A549 (cell line): ENCODE data around the gene HDAC2. TPM values are rescaled to one million over a fixed set of nuclear protein-coding genes. Genes with fewer than 3 reads are reported as not detected.
"Not testable (repeated sequence)": the region's sequence is repeated elsewhere in the genome, so short reads cannot be mapped to it uniquely, and the experiment has no call there.

Experiments
- ATAC-seq, 2 experiments: fragments of 200-7000 bp in 1 of 2; fragments of >200 bp in 1 of 2; cut with Nextera tagmentation in 1 of 2; cut with Tn5 transposase in 1 of 2; 3 replicates each; pipeline versions ENCODE4 v1.8.0 to v1.9.1; 2018 to 2020; ENCODE audit warnings: mild to moderate bottlenecking in 1 of 2, moderate library complexity in 1 of 2
- CTCF ChIA-PET: fragments of 300-600 bp; sonication (Branson Sonifier 250); formaldehyde crosslinking; extraction: SDS; loops from one replicate; lab custom pipeline; 2021; ENCODE audit warnings: antibody characterized with exemption, inconsistent platforms; lab: Yijun Ruan, JAX
- POLR2A ChIA-PET: fragments of 350-600 bp; formaldehyde crosslinking; extraction: SDS; loops from one replicate; lab custom pipeline; 2021; ENCODE audit warnings: antibody characterized with exemption, inconsistent platforms; lab: Yijun Ruan, JAX
- DNase-seq, 2 experiments: peaks; one replicate each; pipeline versions ENCODE4 v3.0.0 to v3.0.0-alpha.2; 2011 to 2016; ENCODE audit warnings: low read depth in 1 of 2, low spot score in 1 of 2
- FAIRE-seq: peaks from 2 replicates; lab custom pipeline; 2011; peaks lifted over from hg19 to GRCh38; lab: Jason Lieb, UNC
- H3K27ac ChIP-seq, 2 experiments: fragments of >200 bp; sonication (Bioruptor Twin); formaldehyde crosslinking; 3 replicates each; pipeline ENCODE4 v1.5.1; 2016 to 2017
- H3K4me1 ChIP-seq: fragments of >200 bp; sonication (Bioruptor Twin); formaldehyde crosslinking; 3 replicates; pipeline ENCODE4 v1.6.1; 2016
- H3K4me2 ChIP-seq: fragments of >200 bp; sonication (Bioruptor Twin); formaldehyde crosslinking; 3 replicates; pipeline ENCODE4 v1.6.1; 2016
- H3K4me3 ChIP-seq: fragments of >200 bp; sonication (Bioruptor Twin); formaldehyde crosslinking; 3 replicates; pipeline ENCODE4 v1.5.1; 2016
- H3K9me3 ChIP-seq: fragments of >200 bp; sonication (Bioruptor Twin); formaldehyde crosslinking; 3 replicates; pipeline ENCODE4 v1.6.1; 2016
- BHLHE40 ChIP-seq: IDR thresholded peaks from 2 replicates; pipeline ENCODE4 v1.6.1; 2012; ENCODE audit warnings: low read depth, low read length, inconsistent platforms
- CBX8 ChIP-seq: fragments of 200-600 bp; sonication (generic); IDR thresholded peaks from 2 replicates; pipeline ENCODE4 v1.6.1; 2016
- CEBPB ChIP-seq, 2 experiments: fragments of >200 bp in 1 of 2; sonication (Bioruptor Twin) in 1 of 2; formaldehyde crosslinking in 1 of 2; IDR thresholded peaks; 2 replicates each; pipeline ENCODE4 v1.6.1; 2012 to 2016
- EHF ChIP-seq: fragments of 250-450 bp; sonication (Bioruptor Pico); IDR thresholded peaks from 2 replicates; pipeline ENCODE4 v1.5.0; 2020; ENCODE audit warnings: mild to moderate bottlenecking
- FOSL2 ChIP-seq, 2 experiments: fragments of 450-650 bp in 1 of 2; fragments of >200 bp in 1 of 2; sonication (Bioruptor Twin) in 1 of 2; formaldehyde crosslinking; IDR thresholded peaks; 2 replicates each; pipeline versions ENCODE4 v1.5.0 to v1.6.1; 2016 to 2020; ENCODE audit warnings: mild to moderate bottlenecking in 1 of 2, moderate library complexity in 1 of 2
- HDAC2 ChIP-seq: fragments of 200-600 bp; sonication (generic); IDR thresholded peaks from 2 replicates; pipeline ENCODE4 v1.6.1; 2016
- HOXB5 ChIP-seq: fragments of 250-450 bp; sonication (Bioruptor Pico); IDR thresholded peaks from 2 replicates; pipeline ENCODE4 v1.5.0; 2020; ENCODE audit warnings: mild to moderate bottlenecking, moderate library complexity
- NR3C1 ChIP-seq: fragments of >200 bp; sonication (Bioruptor Twin); formaldehyde crosslinking; IDR thresholded peaks from 3 replicates; pipeline ENCODE4 v1.6.1; 2017
- PHF8 ChIP-seq: fragments of 200-600 bp; sonication (generic); IDR thresholded peaks from 2 replicates; pipeline ENCODE4 v1.6.1; 2016; ENCODE audit warnings: low read depth, mild to moderate bottlenecking, antibody characterized with exemption, moderate library complexity, borderline replicate concordance
- RAD21 ChIP-seq, 2 experiments: fragments of >200 bp in 1 of 2; sonication (Bioruptor Twin) in 1 of 2; formaldehyde crosslinking in 1 of 2; IDR thresholded peaks in 1 of 2; conservative IDR thresholded peaks in 1 of 2; 2 replicates in 1 of 2; 3 replicates in 1 of 2; pipeline ENCODE4 v1.6.1; 2012 to 2018; ENCODE audit warnings: inconsistent platforms in 1 of 2
- RCOR1 ChIP-seq: fragments of 150-350 bp; IDR thresholded peaks from 2 replicates; pipeline ENCODE4 v1.6.1; 2014; ENCODE audit warnings: antibody characterized with exemption, low read length, low read depth
- SMC3 ChIP-seq: fragments of >200 bp; sonication (Bioruptor Twin); formaldehyde crosslinking; IDR thresholded peaks from 3 replicates; pipeline ENCODE4 v1.6.1; 2018; ENCODE audit warnings: inconsistent platforms
- SREBF2 ChIP-seq: fragments of 450-650 bp; IDR thresholded peaks from 2 replicates; pipeline ENCODE4 v1.6.1; 2014; ENCODE audit warnings: mild to moderate bottlenecking, moderate library complexity
- TFCP2L1 ChIP-seq: fragments of 250-450 bp; sonication (Bioruptor Pico); IDR thresholded peaks from 2 replicates; pipeline ENCODE4 v1.5.0; 2021; ENCODE audit warnings: mild to moderate bottlenecking
- TP53 ChIP-seq: fragments of 250-450 bp; sonication (Bioruptor Pico); IDR thresholded peaks from 2 replicates; pipeline ENCODE4 v1.5.0; 2021; ENCODE audit warnings: mild to moderate bottlenecking, moderate library complexity
- ZC3H11A ChIP-seq: fragments of 450-650 bp; IDR thresholded peaks from 2 replicates; pipeline ENCODE4 v1.6.1; 2014; ENCODE audit warnings: antibody characterized with exemption, mild to moderate bottlenecking
- ZFP36 ChIP-seq: fragments of 450-650 bp; IDR thresholded peaks from 2 replicates; pipeline ENCODE4 v1.6.1; 2014; ENCODE audit warnings: borderline replicate concordance; ENCODE audit not compliant: partially characterized antibody
- ZSCAN20 ChIP-seq: fragments of 250-450 bp; sonication (Bioruptor Pico); IDR thresholded peaks from 2 replicates; pipeline ENCODE4 v1.8.0; 2022; ENCODE audit warnings: mild to moderate bottlenecking, moderate library complexity
- WGBS: methylation state at CpG from one replicate; pipeline ENCODE4 v1.1.6; 2017; ENCODE audit errors: missing lambda C conversion rate; 5-methylcytosine and 5-hydroxymethylcytosine counted together
- polyA plus RNA-seq, 4 experiments: library from polyadenylated mRNA; depleted of rRNA in 3 of 4; stranded (reverse); fragments of >200 nt; fragmentation: RNase III in 1 of 4; extraction: RNeasy Plus Mini Kit Qiagen cat#74134 plus additional on column Dnase treatment in 1 of 4; gene quantifications; 2 replicates in 3 of 4; 3 replicates in 1 of 4; pipeline ENCODE4 v1.2.3, GENCODE V29; 2011 to 2017
- TF ChIP-seq, protein P1 (sequence below): fragments of 250-450 bp; sonication (Bioruptor Pico); IDR thresholded peaks from 2 replicates; pipeline ENCODE4 v1.5.0; 2020; ENCODE audit warnings: low read depth, mild to moderate bottlenecking, moderate library complexity
- TF ChIP-seq, protein P2 (sequence below): fragments of 250-450 bp; sonication (Bioruptor Pico); IDR thresholded peaks from 2 replicates; pipeline ENCODE4 v1.5.0; 2021; ENCODE audit warnings: mild to moderate bottlenecking, moderate library complexity, borderline replicate concordance
- TF ChIP-seq, protein P3 (sequence below): IDR thresholded peaks from 2 replicates; pipeline ENCODE4 v1.6.1; 2012; ENCODE audit warnings: low read depth, borderline replicate concordance
- TF ChIP-seq, protein P4 (sequence below): fragments of >200 bp; sonication (Bioruptor Twin); formaldehyde crosslinking; IDR thresholded peaks from 3 replicates; pipeline ENCODE4 v1.5.1; 2016

Gene HDAC2
- polyA plus RNA-seq, 2 of the 4 experiments (the other 2 are of a cell fraction), result 103 to 183 TPM

DNA sequence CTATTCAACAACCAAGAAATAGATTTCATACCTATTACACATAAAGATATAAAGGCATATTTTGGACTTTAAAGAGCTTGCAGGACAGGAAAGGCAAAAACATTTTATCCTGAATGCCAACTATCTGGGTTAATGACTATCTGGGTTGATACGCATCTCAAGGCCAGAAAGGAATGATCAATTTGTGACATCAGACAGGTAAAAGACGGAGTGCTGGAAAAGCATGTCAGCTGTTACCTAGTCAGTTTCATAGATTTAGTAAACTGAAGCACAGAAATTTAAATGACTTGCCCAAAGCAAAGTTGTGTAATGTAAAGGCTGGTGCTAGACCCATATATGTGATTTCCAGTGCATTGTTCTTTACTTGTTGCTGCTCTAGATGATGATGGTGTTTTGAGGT, 36.8 kb downstream of the HDAC2 start (continued):
- TF ChIP-seq, protein P1, sequence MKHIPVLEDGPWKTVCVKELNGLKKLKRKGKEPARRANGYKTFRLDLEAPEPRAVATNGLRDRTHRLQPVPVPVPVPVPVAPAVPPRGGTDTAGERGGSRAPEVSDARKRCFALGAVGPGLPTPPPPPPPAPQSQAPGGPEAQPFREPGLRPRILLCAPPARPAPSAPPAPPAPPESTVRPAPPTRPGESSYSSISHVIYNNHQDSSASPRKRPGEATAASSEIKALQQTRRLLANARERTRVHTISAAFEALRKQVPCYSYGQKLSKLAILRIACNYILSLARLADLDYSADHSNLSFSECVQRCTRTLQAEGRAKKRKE (CRISPR knock-in tag), result no peak
- TF ChIP-seq HOXB5 (CRISPR knock-in tag), result no peak
- TF ChIP-seq SREBF2, result no peak
- TF ChIP-seq TP53, result no peak
- no peak for TF ChIP-seq FOSL2 (IDR thresholded peaks at IDR 0.05)
- no peak for TF ChIP-seq FOSL2 (CRISPR knock-in tag; IDR thresholded peaks at IDR 0.05)
- TF ChIP-seq EHF (CRISPR knock-in tag), result no peak
- TF ChIP-seq RCOR1, result no peak
- TF ChIP-seq CBX8, result no peak
- TF ChIP-seq CEBPB (IDR thresholded peaks at IDR 0.05), result no peak

DNA sequence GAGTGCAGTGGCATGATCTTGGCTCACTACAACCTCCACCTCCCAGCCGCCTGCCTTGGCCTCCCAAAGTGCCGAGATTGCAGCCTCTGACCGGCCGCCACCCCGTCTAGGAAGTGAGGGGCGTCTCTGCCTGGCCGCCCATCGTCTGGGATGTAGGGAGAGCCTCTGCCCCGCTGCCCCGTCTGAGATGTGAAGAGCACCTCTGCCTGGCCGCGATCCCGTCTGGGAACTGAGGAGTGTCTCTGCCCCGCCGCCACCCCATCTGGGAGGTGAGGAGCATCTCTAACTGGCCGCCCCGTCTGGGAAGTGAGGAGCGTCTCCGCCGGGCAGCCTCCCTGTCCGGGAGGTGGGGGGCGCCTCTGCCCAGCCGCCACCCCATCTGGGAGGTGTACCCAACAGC, 39.0 kb downstream of the HDAC2 start:
- H3K27ac ChIP-seq, H3K9me3 ChIP-seq, CTCF ChIA-PET, ATAC-seq, H3K4me2 ChIP-seq, POLR2A ChIA-PET, H3K4me1 ChIP-seq, H3K4me3 ChIP-seq, FAIRE-seq, DNase-seq: not testable (repeated sequence)
- WGBS, result 80% methylated on average over 2 of the region's 23 CpGs

DNA sequence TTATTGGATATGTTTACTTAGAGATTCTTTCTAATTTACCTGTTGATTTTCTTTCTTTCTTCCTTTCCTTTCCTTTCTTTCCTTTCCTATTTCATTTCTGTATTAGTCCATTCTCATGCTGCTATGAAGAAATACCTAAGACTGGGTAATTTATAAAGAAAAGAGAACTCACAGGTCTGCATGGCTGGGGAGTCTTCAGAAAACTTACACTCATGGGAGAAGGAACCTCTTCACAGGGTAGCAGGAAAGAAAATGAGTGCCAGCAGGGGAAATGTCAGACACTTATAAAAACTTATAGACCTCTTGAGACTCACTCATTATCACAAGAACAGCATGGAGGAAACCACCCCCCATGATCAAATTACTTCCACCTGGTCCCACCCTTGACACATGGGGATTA, 40.8 kb downstream of the HDAC2 start:
- H3K4me2 ChIP-seq, result no peak overlapping the region
- H3K4me3 ChIP-seq, result no peak overlapping the region
- POLR2A ChIA-PET, result no interaction called here
- no peak for DNase-seq
- TF ChIP-seq HDAC2 (no peak), NR3C1 (no peak), BHLHE40 (no peak)
- TF ChIP-seq, all 56 proteins: peak for 0
- no peaks in the 10 kb centered on the region; the same call in 2 of the 3 replicates for H3K9me3 ChIP-seq
- no peaks in the 10 kb centered on the region for H3K4me1 ChIP-seq
- ATAC-seq (no peak), FAIRE-seq (no peak)
- H3K27ac ChIP-seq, result no peak overlapping the region
- CTCF ChIA-PET, result no interaction called here

DNA sequence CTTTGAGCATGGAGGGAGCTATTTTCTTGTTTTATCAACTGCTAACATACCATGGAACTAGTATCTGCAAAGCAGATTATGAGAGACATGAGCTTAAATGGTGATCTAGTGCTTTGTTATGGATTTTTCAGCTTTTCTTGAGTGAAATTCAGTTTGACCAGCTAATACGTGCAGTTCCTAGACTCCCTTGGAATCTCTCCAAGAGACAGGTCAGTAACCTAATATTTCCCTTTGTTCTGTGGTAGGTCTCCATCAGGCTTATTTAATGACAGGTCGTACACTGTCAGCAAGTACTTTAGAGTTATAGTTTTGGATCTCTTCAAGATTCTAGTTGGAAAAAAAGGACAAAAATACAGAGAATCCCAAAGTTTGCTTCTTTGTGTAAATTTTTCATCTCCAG, 43.9 kb downstream of the HDAC2 start:
- FAIRE-seq (no peak), ATAC-seq (no peak), DNase-seq (no peak)
- CTCF ChIA-PET, result interaction anchor here (1.0 kb wide), 1 partner anchor 10 kb away, joined by 4 read pairs; no protein-coding TSS in a partner anchor
- Histone ChIP-seq H3K9me3 (no peaks in the 10 kb centered on the region; the same call in 2 of the 3 replicates), H3K4me3 (no peak overlapping the region), H3K4me1 (no peaks in the 10 kb centered on the region), H3K4me2 (no peak overlapping the region), H3K27ac (no peak overlapping the region)
- no peak for TF ChIP-seq NR3C1
- TF ChIP-seq, protein P2, sequence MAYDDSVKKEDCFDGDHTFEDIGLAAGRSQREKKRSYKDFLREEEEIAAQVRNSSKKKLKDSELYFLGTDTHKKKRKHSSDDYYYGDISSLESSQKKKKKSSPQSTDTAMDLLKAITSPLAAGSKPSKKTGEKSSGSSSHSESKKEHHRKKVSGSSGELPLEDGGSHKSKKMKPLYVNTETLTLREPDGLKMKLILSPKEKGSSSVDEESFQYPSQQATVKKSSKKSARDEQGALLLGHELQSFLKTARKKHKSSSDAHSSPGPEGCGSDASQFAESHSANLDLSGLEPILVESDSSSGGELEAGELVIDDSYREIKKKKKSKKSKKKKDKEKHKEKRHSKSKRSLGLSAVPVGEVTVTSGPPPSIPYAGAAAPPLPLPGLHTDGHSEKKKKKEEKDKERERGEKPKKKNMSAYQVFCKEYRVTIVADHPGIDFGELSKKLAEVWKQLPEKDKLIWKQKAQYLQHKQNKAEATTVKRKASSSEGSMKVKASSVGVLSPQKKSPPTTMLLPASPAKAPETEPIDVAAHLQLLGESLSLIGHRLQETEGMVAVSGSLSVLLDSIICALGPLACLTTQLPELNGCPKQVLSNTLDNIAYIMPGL (CRISPR knock-in tag), result no peak
- TF ChIP-seq PHF8, result no peak
- TF ChIP-seq ZC3H11A, result no peak
- no peak for TF ChIP-seq TP53
- 64% methylated on average over 2 of the region's 2 CpGs for WGBS
- POLR2A ChIA-PET, result no interaction called here

DNA sequence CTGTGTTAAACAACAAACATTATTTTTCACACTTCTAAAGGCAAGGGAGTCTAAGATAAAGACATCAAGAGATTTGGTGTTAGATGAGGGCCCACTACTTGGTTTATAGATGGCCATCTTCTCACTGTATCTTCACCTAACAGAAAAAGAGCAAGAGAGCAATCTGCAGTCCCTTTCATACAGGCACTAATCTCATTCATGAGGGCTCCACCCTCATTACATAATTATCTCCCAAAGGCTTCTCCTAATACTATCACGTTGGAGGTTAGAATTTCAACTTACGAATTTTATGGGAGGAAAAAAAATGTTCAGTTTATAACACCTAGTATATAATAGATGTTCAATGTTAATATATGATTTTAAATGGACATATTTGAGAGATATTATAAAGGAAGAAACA, 45.6 kb downstream of the HDAC2 start:
- no peak for TF ChIP-seq SMC3
- TF ChIP-seq TP53, result no peak
- no peak for TF ChIP-seq RAD21 (conservative IDR thresholded peaks at IDR 0.05 in 1 of 2, IDR thresholded peaks at IDR 0.05 in 1 of 2)
- no peak for TF ChIP-seq ZSCAN20 (CRISPR knock-in tag)
- TF ChIP-seq, protein P3, sequence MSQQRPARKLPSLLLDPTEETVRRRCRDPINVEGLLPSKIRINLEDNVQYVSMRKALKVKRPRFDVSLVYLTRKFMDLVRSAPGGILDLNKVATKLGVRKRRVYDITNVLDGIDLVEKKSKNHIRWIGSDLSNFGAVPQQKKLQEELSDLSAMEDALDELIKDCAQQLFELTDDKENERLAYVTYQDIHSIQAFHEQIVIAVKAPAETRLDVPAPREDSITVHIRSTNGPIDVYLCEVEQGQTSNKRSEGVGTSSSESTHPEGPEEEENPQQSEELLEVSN, result no peak
- TF ChIP-seq, protein P1 (CRISPR knock-in tag), result no peak
- no peak for TF ChIP-seq TFCP2L1 (CRISPR knock-in tag)
- TF ChIP-seq ZFP36, result no peak
- TF ChIP-seq, protein P4, sequence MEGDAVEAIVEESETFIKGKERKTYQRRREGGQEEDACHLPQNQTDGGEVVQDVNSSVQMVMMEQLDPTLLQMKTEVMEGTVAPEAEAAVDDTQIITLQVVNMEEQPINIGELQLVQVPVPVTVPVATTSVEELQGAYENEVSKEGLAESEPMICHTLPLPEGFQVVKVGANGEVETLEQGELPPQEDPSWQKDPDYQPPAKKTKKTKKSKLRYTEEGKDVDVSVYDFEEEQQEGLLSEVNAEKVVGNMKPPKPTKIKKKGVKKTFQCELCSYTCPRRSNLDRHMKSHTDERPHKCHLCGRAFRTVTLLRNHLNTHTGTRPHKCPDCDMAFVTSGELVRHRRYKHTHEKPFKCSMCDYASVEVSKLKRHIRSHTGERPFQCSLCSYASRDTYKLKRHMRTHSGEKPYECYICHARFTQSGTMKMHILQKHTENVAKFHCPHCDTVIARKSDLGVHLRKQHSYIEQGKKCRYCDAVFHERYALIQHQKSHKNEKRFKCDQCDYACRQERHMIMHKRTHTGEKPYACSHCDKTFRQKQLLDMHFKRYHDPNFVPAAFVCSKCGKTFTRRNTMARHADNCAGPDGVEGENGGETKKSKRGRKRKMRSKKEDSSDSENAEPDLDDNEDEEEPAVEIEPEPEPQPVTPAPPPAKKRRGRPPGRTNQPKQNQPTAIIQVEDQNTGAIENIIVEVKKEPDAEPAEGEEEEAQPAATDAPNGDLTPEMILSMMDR, result no peak
- TF ChIP-seq, all 56 proteins: peak for 0
- no peak for ATAC-seq
- CTCF ChIA-PET, result no interaction called here

More for the DNA sequence above, 45.6 kb downstream of the HDAC2 start:
- H3K27ac ChIP-seq, result no peak overlapping the region
- H3K9me3 ChIP-seq, result no peaks in the 10 kb centered on the region
- H3K4me3 ChIP-seq, result no peak overlapping the region
- H3K4me2 ChIP-seq, result no peak overlapping the region
- H3K4me1 ChIP-seq, result no peaks in the 10 kb centered on the region
- POLR2A ChIA-PET, result no interaction called here
- FAIRE-seq, result no peak
- 79% methylated on average over 2 of the region's 2 CpGs for WGBS
- DNase-seq, result no peak
